HG03095 (cell line): ENCODE measurements around the gene MYOT.
"Not testable (repeated sequence)": the region's sequence is repeated elsewhere in the genome, so short reads cannot be mapped to it uniquely, and the experiment has no call there.

Experiments used
- ATAC-seq: cut with Tn5 transposase; IDR thresholded peaks from one replicate; pipeline ENCODE4 v1.9.1; 2021; ENCODE audit warnings: moderate library complexity; ENCODE audit not compliant: unreplicated experiment

The MYOT gene

GRCh38 chr5:137856201-137856600 lies 11.5 kb upstream of the MYOT start:
- ATAC-seq = no peak

DNA sequence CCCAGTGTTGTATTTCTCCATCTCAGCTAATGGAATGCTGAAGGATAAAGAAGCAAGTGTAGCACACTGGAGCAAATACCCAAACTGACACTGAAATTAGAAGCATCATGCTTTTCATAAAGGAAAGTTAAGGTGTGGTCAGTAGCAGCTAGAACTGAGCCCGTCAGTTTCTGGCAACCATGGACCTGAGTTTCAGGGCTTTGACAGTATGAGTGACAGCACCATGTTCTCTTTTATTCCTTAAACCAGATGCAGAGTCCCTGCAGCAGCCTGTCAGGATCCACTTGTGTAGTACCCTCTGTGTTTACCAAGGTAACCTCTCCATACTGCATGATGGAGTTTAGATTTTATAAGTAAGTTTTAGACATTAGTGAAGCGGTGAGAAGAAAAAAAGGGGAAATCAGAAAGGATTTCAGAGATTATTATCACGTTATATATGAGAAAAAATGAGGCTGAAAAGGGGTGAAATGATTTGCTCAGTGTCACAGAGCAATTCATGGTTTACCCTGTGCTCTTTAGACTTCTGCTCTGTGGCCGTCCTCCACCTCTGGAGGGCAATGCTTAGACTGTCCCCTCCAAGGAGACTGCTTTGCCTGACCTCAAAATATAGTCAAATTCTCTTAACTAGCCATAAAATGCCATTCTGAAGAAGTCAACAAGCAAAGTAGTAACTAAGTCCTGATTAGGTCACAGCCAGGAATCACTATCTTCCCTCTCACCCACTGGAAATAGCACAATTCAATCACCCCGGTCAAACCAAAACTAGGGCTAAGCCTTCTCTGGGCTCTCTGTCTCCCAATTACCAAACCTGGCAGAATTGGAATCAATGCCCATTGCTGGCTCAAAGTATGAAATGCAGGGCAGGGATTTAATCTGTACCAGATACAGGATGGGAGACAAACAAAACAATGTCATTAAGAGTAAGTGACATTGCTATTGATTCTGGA lies 10.5 kb upstream of the MYOT start:
- ATAC-seq = peak; percentile 37

- peak; percentile 76 for ATAC-seq
These were observed 9.3 kb upstream of the MYOT start for GRCh38 chr5:137858223-137858916.

GRCh38 chr5:137858954-137859353 lies 8.7 kb upstream of the MYOT start:
- ATAC-seq = no peak

DNA sequence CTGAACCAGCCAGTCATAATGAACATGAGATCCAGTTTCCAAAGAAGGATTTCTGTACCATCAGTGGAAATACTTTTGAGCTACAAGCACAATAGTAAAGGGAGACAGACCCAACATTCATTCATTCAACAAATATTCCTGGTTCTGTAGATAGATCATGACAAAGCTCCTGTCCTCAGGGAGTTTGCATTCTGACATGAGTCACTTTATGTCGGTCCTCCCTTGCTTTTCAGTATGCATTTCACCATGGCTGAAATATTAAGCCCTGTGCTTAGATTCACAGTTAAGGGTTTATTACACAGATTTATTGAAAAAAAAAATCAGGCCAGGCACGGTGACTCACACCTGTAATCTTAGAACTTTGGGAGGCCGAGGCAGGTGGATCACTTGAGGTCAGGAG lies 5.4 kb upstream of the MYOT start:
- ATAC-seq = no peak

DNA sequence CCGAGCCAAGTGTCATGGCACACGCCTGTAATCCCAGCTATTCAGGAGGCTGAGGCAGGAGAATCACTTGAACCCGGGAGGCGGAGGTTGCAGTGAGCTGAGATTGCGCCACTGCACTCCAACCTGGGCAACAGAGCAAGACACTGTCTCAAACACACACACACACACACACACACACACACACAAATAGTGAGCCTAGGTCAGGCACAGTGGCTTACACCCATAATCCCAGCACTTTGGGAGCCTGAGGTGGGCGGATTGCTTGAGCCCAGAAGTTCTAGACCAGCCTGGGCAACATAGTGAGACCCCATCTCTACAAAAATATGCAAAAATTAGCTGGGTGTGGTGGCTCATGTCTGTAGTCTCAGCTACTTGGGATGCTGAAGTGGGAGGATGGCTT lies 4.0 kb upstream of the MYOT start:
- ATAC-seq = not testable (repeated sequence)

DNA sequence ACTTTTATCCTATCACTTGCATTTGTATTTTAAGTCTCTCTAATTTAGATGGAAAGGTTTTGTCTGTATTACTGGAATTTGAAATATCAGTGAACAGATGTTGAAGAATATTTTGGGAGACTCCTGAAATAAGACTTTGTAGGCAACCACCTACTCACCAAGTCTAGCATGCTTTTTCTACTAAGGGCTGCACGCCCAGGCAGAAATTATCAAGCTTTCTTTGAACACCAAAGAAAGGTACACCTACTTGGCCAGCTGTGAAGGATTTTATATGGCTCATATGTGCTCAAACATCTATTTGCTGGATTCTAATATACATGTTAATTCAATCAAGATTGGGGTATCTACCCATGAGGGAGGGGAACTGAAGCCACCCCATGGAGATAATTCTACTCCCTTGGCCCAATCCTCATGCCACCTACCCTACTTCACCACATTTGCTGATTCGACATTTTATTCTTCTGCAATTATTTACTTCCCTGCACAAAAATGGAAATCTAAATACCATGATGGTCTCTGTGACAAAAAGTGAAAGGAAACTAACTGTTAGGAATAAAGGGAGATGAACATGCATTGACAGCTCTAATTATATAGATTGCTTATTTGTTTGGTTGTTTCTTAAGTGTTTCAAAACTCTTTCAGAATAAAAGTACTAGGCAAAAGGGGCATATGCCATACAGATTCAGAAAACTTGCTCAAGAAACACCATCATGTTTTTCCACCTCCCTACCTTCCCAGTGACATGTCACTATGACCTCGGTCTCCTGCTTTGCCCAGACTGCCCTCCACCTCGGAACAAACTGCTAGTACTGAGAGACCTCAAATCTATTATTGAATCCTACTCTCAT lies 895 bp upstream of the MYOT start:
- no peak for ATAC-seq

DNA sequence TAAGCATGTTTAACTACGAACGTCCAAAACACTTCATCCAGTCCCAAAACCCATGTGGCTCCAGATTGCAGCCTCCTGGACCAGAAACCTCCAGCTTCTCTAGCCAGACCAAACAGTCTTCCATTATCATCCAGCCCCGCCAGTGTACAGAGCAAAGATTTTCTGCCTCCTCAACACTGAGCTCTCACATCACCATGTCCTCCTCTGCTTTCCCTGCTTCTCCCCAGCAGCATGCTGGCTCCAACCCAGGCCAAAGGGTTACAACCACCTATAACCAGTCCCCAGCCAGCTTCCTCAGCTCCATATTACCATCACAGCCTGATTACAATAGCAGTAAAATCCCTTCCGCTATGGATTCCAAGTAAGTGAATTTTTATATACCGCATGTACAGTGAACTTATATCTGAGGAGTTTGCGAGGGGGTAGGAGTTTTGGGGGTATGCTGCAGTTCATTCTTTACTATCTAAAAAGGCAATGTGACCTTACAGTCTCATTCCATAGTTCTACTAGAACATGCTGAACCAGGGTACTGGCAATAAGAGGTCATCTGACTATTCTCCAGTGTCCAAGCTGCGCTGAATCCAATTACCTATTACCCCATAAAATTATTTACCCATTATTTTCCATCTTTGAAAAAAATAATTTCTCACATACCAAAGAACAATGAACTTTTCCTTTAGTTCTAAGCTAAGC lies 3.1 kb downstream of the MYOT start:
- ATAC-seq = no peak

GRCh38 chr5:137871571-137871970 lies 3.9 kb downstream of the MYOT start:
- no peak for ATAC-seq

- no peak for ATAC-seq
These were observed 4.8 kb downstream of the MYOT start for GRCh38 chr5:137872466-137872865.

DNA sequence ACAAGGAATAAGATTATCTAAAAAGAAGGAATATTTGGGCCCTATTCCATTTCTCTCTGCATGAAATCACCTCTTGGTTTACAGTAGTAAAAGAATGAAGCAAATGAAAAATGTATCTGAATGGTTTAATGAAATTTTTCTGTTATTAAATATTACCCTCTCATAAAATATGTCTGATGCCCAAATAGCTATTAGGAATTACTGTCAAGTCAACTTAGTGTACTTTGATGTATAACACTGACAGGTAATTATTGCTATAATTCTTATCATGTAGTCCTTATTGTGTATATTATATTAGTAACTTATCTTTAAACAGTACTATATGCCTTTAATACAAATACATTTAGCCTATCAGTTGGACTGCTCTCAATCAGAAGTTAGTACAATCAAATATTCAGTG lies 8.4 kb downstream of the MYOT start:
- no peak for ATAC-seq

DNA sequence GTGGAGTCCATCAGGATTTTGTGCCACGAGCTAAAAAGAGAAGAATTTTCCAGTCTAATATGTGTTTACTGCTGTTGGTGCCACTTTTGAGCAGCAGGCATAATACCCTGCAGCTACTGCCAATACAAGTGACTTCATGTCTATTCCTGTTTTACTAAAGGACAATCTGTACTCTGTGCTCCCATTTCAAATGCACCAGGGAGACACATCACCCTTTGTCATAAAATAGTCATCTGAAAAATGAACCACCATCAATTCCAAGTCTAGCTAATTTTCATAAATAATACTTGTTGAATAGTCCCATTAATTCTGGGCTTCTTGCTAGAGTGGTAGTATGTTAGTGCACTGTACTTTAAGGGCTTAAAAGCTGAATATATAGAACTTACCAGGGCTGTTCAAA lies 12.7 kb downstream of the MYOT start:
- no peak for ATAC-seq

DNA sequence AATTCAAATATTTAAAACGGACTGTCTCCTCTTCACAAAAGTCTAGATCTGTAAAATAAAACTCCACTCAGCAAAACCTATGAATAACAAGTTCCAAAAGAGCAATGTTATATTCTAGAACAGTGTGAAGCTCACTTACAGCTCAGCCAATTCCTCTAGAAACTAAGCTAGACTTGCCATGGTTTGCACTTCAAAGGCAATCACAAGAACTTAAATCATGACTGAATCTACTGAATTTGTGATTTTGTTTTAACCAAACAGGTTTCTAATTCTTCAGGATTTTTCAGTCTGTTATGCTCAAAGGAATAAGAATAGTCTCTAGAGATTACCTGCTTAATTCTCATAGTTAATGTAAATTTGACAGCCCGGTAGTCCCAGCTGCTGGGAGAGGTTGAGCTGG lies 20.2 kb downstream of the MYOT start:
- ATAC-seq = no peak

- no peak for ATAC-seq
These were observed 20.8 kb downstream of the MYOT start for GRCh38 chr5:137888466-137888862.

- peak; percentile 92 for ATAC-seq
These were observed 21.5 kb downstream of the MYOT start, which contains the start of gene PKD2L2 for GRCh38 chr5:137888863-137889759. Gene PKD2L2 (plus strand): TSS chr5:137889457. CDS start chr5:137889492, 35 bp downstream.

DNA sequence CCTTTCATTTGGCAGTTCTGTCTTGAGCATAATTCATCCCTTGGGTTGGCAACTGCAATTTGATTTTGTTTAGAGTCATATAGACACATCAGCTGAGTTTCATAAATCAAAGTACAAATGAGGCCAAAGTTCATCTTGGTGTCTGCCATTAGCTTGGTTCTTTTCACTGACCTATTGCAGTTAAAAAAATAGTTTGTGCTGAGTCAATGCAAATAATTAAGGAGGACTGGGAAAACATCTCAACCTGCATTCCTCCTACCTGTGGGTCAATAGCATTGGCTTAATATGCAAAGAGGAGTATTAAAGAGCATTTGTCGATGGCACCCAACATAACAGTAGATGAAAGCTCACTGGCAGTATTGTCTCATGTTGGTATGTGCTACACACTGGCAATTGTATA lies 23.2 kb downstream of the MYOT start:
- ATAC-seq = no peak

DNA sequence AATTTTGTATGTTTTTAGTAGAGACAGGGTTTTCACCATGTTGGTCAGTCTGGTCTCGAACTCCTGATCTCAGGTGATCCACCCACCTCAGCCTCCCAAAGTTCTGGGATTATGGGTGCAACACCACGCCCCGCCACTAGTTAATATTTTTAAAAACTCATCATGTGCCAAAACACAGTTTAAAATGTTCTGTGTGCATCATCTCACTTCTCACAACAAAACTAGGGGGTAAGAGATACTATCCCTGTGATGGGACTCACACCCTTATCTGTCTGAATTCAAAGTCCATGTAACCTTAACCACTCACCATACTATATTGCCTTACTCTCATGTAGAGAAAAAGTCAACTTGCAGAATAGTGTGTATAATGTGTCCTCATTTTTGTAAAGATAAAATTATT lies 24.2 kb downstream of the MYOT start:
- no peak for ATAC-seq

DNA sequence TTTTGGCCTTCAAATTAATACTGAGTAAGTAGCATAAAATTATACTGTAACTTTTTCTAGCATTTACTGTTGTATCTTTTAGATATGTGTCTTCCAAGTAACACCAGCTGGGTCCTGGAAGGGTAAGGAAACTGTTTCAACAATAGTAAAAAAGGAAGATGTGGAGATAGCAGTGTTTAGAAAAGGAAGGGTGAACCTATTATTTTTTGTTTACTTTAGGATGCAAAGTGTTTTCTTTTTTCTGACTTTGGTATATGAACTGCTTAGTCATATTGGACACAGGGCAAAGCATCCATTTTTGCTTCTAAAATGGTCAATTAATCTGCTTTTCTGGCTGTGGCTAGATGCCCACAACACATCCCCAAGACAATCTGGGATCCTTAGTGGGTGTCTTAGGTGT lies 26.9 kb downstream of the MYOT start:
- ATAC-seq = no peak

GRCh38 chr5:137896560-137896959 lies 28.9 kb downstream of the MYOT start:
- ATAC-seq = no peak

- ATAC-seq = no peak
These were observed 31.8 kb downstream of the MYOT start for GRCh38 chr5:137899493-137899892.
